Pancreas (tissue), 10 donors: ENCODE measurements around the gene BCR. TPM values are rescaled to one million over a fixed set of nuclear protein-coding genes. Genes with fewer than 3 reads are reported as not detected.
A peak's percentile ranks its signal among the peaks of the same experiment; 100 is the strongest.

Experiments
- ATAC-seq, 4 donors: fragments of 200-7000 bp; cut with Tn5 transposase; one replicate each; pipeline versions ENCODE4 v1.8.0 to v1.9.1; 2020; ENCODE audit warnings: mild to moderate bottlenecking in 4 of 4, moderate library complexity in 4 of 4
- DNase-seq, 6 donors: peaks; one replicate each; pipeline ENCODE4 v3.0.0-alpha.2; 2020
- FAIRE-seq: peaks from 2 replicates; lab custom pipeline; 2012; peaks lifted over from hg19 to GRCh38; lab: Jason Lieb, UNC
- H3K27ac ChIP-seq, 4 donors: fragments of 200-600 bp; sonication (generic); 1 replicate in 3 of 4; 2 replicates in 1 of 4; pipeline versions ENCODE4 v1.5.0 to v1.8.0; 2020
- H3K27me3 ChIP-seq, 4 donors: fragments of 200-600 bp; one replicate each; pipeline ENCODE4 v1.8.0; 2021
- H3K36me3 ChIP-seq, 3 donors: fragments of 200-600 bp; sonication (generic) in 1 of 3; one replicate each; pipeline versions ENCODE4 v1.5.0 to v1.8.0; 2020 to 2021
- H3K4me1 ChIP-seq, 3 donors: fragments of 200-600 bp; one replicate each; pipeline ENCODE4 v1.8.0; 2021
- H3K4me3 ChIP-seq, 4 donors: fragments of 200-600 bp; sonication (generic) in 2 of 4; one replicate each; pipeline versions ENCODE4 v1.5.0 to v1.8.0; 2020 to 2021
- H3K9me3 ChIP-seq, 4 donors: fragments of 200-600 bp; one replicate each; pipeline ENCODE4 v1.8.0; 2021
- WGBS, 2 donors: extraction: QIAGEN DNeasy Blood & Tissue Kit; methylation state at CpG; one replicate each; pipeline ENCODE4 v1.1.7; 2013; 5-methylcytosine and 5-hydroxymethylcytosine counted together
- intact Hi-C, 3 donors: fragments of 100-400 bp; cut with DNase I; formaldehyde crosslinking; loops; one replicate each; pipeline versions ENCODE4 v1.11.1 to v1.14.2; 2022
- polyA plus RNA-seq, 2 donors: library from polyadenylated mRNA; stranded (reverse); fragments of 200-250 nt; gene quantifications; one replicate each; pipeline ENCODE4 v1.2.3, GENCODE V29; 2013
- total RNA-seq, 6 donors: library from RNA; stranded (reverse); fragmentation: NEBNext Ultra II Directional in 4 of 6; extraction: Animal tissue kit (Norgen Biotek cat#: 25700) in 4 of 6; gene quantifications; one replicate each; pipeline versions ENCODE4 v1.2.1 to v1.2.4, GENCODE V29; 2021 to 2023
- TF ChIP-seq, protein P1 (sequence below), 4 donors: fragments of 200-600 bp; sonication (generic) in 3 of 4; IDR thresholded peaks; one replicate each; pipeline versions ENCODE4 v1.5.0 to v1.8.0; 2021; ENCODE audit warnings: antibody characterized with exemption in 4 of 4
- donor health status: healthy with polysubstance abuse.
- donor health status: DM: no; HTN: no; CAD: no; lungs with moderate emphysema.
- donor health status: DM: no; HTN: no; CAD: no.
- donor health status: control.
- donor health status: control.
- donor health status: Bipolar disorder and iron deficiency.
- donor health status: DM: yes; HTN: yes; CAD: no.
- donor health status: DM: no; HTN: no; CAD: no.
- donor health status: DM: no; HTN: no; CAD: no.
- donor health status: DM: yes; HTN: yes; CAD: no.

Gene BCR
- total and polyA plus RNA-seq, 8 donors = 15.5 to 35.9 (median 18.1) TPM

DNA sequence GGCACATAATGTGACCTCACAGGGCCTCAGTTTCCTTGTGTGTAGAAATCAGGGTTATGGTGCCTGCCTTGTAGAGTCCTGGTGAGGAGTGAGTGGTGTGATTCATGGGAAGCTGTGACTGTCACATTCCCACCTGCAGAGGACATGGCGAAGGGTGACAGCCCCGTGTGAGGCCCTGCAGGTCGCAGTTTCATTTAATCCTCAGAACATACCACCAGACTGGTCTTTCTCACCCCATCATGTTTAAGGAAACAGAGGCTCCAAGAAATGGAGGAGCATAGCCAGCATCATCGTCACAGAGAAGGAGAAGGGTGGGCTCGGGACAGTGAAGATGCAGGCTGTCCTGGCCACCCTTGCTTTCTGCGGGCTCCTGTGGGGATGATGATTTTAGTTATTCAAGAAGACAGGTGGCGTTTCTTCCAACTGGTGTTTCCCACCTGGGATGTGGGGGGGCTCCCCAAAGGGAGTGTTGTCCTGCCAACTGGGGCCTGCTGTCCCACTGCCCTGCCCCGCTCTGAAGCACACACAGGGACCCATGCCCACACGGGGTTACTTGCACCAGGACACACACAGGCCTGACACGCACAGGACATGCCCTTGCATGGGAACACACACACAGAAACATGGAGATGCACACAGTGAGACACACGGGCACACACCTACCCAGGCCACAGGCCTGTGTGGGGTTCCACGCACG, 100.2 kb downstream of the BCR start:
- Histone ChIP-seq H3K9me3 (no peaks in the 10 kb centered on the region), H3K4me3 (no peak overlapping the region), H3K27ac (peak overlapping the region in 1 of 4 donors; percentile 86), H3K4me1 (peaks cover 0 to 11% (median 10%) of the 10 kb centered on the region in 3 donors), H3K27me3 (no peaks in the 10 kb centered on the region), H3K36me3 (peaks cover 0 to 6% (median 0%) of the 10 kb centered on the region in 3 donors)
- FAIRE-seq (no peak), ATAC-seq (no peak), DNase-seq (no peak)
- TF ChIP-seq, protein P1, sequence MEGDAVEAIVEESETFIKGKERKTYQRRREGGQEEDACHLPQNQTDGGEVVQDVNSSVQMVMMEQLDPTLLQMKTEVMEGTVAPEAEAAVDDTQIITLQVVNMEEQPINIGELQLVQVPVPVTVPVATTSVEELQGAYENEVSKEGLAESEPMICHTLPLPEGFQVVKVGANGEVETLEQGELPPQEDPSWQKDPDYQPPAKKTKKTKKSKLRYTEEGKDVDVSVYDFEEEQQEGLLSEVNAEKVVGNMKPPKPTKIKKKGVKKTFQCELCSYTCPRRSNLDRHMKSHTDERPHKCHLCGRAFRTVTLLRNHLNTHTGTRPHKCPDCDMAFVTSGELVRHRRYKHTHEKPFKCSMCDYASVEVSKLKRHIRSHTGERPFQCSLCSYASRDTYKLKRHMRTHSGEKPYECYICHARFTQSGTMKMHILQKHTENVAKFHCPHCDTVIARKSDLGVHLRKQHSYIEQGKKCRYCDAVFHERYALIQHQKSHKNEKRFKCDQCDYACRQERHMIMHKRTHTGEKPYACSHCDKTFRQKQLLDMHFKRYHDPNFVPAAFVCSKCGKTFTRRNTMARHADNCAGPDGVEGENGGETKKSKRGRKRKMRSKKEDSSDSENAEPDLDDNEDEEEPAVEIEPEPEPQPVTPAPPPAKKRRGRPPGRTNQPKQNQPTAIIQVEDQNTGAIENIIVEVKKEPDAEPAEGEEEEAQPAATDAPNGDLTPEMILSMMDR (IDR thresholded peaks at IDR 0.05) = no peak
- intact Hi-C loops = loop anchor here in 2 of 3 donors (5.0 to 10.0 kb wide), 2 partner anchors 103 to 106 kb away; no protein-coding TSS in a partner anchor
- 90 to 92% methylated on average over 13 of the region's 13 CpGs for WGBS, 2 donors

DNA sequence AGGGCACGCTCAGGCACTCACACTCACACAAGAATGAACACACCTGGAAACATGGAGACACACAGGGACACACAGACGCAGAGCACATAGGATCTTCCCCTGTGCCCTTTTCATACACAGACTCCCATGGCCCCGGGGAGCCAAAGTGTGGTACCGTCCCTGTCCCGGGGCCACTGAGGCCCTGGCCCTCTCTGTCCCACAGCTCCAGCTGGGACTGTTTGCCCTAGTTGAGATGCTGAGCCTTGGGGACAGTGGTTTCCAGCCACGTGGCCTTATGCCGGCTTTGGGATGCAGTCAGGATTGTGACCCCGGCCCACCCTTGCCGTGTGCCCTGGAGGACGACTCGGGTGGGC, 100.7 kb downstream of the BCR start:
- ATAC-seq (no peak), DNase-seq (no peak), FAIRE-seq (no peak)
- Histone ChIP-seq H3K4me1 (peaks cover 0 to 11% (median 10%) of the 10 kb centered on the region in 3 donors), H3K9me3 (no peaks in the 10 kb centered on the region), H3K27me3 (no peaks in the 10 kb centered on the region), H3K27ac (no peak overlapping the region), H3K4me3 (no peak overlapping the region), H3K36me3 (peaks cover 0 to 6% (median 0%) of the 10 kb centered on the region in 3 donors)
- 81 to 83% methylated on average over 11 of the region's 11 CpGs for WGBS, 2 donors
- intact Hi-C loops = loop anchor here in 2 of 3 donors (5.0 to 10.0 kb wide), 2 partner anchors 104 to 106 kb away; no protein-coding TSS in a partner anchor
- TF ChIP-seq, protein P1 (IDR thresholded peaks at IDR 0.05) = no peak

DNA sequence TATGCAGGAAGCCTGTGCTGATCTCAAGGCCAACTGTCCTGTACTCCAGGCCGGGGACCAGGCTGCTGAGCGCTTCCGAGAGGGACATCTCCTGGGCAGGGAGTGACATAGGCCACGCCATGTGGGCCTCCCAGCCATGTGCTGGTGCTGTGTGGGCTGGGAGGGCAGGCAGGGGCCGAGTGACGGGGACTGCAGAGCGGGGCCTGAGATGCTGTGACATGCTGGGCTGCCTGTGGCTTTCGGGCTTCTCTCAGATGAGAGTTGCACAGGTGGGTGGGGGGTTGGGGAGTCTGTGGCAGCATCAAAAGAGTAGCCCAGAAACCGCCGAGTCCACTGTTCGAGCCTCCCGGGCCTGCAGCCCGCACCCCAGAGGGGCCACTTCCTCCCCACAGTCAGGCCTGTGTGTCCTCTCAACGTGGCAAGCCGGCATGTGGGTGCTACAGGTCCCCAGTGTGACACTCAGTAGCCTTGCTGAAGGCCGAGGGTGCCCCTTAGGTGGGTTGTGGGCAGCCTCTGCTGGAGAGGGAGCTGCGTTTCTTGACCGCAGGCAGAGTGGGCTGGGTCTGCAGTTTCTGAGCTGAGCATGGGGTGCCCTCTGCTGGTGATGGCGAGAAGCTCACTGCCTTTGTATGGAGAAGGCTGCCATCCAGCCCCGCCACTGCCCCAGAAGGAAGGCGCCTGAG, 101.2 kb downstream of the BCR start:
- peak; percentile 64 to 82 (median 81) for ATAC-seq
- TF ChIP-seq, protein P1 (IDR thresholded peaks at IDR 0.05) = peak; percentile 79 to 93 (median 86)
- WGBS, 2 donors = 58 to 61% methylated on average over 20 to 21 of the region's 21 CpGs
- Histone ChIP-seq H3K4me1 (peaks cover 0 to 11% (median 10%) of the 10 kb centered on the region in 3 donors), H3K36me3 (peaks cover 0 to 10% (median 0%) of the 10 kb centered on the region in 3 donors), H3K27ac (peak overlapping the region in 3 of 4 donors; percentile 37 to 54 (median 48)), H3K4me3 (no peak overlapping the region), H3K27me3 (no peaks in the 10 kb centered on the region), H3K9me3 (no peaks in the 10 kb centered on the region)
- intact Hi-C loops = loop anchor here (2.0 to 10.0 kb wide), 3 partner anchors 104 to 107 kb away; no protein-coding TSS in a partner anchor
- no peak for FAIRE-seq
- peak; percentile 59 to 92 (median 84) for DNase-seq

DNA sequence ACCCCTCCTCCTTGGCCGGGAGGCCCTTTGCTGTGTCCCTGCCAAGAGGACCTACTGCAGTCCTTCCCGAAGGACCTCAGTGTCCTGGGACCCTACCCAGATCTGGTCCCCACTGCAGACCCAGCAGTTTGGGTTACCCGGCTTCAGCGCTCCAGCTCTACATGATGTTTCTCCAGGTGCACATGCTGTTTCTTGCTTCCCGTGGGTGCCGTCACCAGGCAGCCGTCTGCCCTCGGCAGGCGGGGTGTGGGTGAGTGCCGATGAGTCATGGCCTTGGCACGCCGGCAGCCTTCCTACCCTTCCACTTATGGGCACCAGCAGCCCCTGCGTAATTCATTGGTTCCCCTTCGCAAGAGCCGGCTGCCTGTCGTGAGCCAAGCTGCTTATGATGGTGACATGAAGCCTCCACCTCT, 101.8 kb downstream of the BCR start:
- Histone ChIP-seq H3K4me3 (no peak overlapping the region), H3K9me3 (no peaks in the 10 kb centered on the region), H3K27me3 (no peaks in the 10 kb centered on the region), H3K36me3 (peaks cover 0 to 16% (median 0%) of the 10 kb centered on the region in 3 donors), H3K27ac (peak overlapping the region in 3 of 4 donors; percentile 37 to 54 (median 48)), H3K4me1 (peaks cover 0 to 11% (median 10%) of the 10 kb centered on the region in 3 donors)
- DNase-seq (peak in 5 of 6 donors; percentile 39 to 70 (median 68)), FAIRE-seq (no peak), ATAC-seq (peak; percentile 38 to 64 (median 44))
- intact Hi-C loops = loop anchor here (2.0 to 10.0 kb wide), 3 partner anchors 105 to 107 kb away; no protein-coding TSS in a partner anchor
- TF ChIP-seq, protein P1 (IDR thresholded peaks at IDR 0.05) = peak in 1 of 4 donors; percentile 4
- WGBS, 2 donors = 45 to 53% methylated on average over 16 of the region's 16 CpGs
